Activated CD4-positive, alpha-beta T cell treated with anti-CD3 and anti-CD28 coated beads, Interleukin-2, amount 10 ng/mL, durations not matched to agents 24 days and 14 days (primary cell): ENCODE results near the gene MUC20. TPM values are rescaled to one million over a fixed set of nuclear protein-coding genes. Genes with fewer than 3 reads are reported as not detected.
"Not testable (repeated sequence)": the region's sequence is repeated elsewhere in the genome, so short reads cannot be mapped to it uniquely, and the experiment has no call there.

Experiments
- DNase-seq: peaks from one replicate; pipeline ENCODE4 v3.0.0; 2022
- H3K27ac Mint-ChIP-seq: one replicate; pipeline ENCODE4 v1.8.0; 2022; ENCODE audit warnings: mild to moderate bottlenecking, mixed read lengths
- H3K27me3 Mint-ChIP-seq: one replicate; pipeline ENCODE4 v1.8.0; 2022; ENCODE audit warnings: mixed read lengths
- H3K36me3 Mint-ChIP-seq: one replicate; pipeline ENCODE4 v1.8.0; 2022; ENCODE audit warnings: low read depth, mild to moderate bottlenecking, mixed read lengths
- H3K4me1 Mint-ChIP-seq: one replicate; pipeline ENCODE4 v1.8.0; 2021; ENCODE audit warnings: mixed read lengths
- H3K4me3 Mint-ChIP-seq: one replicate; pipeline ENCODE4 v1.8.0; 2022; ENCODE audit warnings: mild to moderate bottlenecking, moderate library complexity, mixed read lengths
- H3K9me3 Mint-ChIP-seq: one replicate; pipeline ENCODE4 v1.8.0; 2021; ENCODE audit warnings: mixed read lengths
- intact Hi-C: fragments of 100-400 bp; cut with micrococcal nuclease; formaldehyde crosslinking; loops from one replicate; pipeline ENCODE4 v1.15.1; 2023
- total RNA-seq: library from RNA; stranded (reverse); gene quantifications from 2 replicates; pipeline ENCODE4 v1.2.3, GENCODE V29; 2022

MUC20 gene
- total RNA-seq, 1 donor from 2014 or later: 2.9 TPM

DNA sequence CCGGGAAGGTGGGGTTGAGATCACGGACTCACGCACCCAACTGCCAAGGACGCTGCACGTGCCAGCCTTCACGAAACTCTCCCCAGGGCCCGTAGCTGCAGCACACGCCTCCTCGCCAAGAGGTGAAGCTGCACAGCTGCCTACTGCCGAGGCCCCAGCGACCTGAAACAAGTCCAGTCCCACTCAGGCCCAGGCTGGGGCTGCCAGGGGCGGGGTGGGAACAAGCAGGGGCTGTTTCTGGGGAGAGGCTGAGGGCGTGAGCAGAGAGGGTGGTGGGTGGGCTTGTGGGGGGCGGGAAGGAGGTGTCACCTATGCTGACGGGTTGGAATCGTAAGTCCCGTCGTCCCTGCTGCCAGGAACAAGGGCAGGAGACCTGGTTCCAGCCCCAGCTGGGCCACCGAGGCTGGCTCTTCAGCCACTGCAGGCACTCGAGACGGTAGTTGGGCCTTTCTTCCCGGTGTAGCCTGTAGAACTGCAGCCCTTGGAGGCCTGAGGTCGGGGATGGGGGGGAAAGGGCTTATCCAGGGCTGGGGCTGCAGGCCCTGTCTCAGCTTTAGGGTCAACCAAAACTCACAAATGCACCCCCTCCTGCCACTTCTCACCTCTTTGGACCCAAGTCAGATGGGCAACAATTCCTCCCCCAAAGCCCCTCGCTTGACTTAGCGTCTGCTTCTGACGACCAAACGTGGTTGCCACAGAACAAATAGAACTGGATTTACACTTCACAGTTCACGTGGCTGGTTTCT is 44.4 kb downstream of the MUC20 start:
- Mint-ChIP-seq H3K36me3 (no peaks in the 10 kb centered on the region), H3K9me3 (peaks cover 3% of the 10 kb centered on the region), H3K27ac (no peak overlapping the region), H3K27me3 (peaks cover 12% of the 10 kb centered on the region), H3K4me1 (no peaks in the 10 kb centered on the region), H3K4me3 (no peak overlapping the region)
- DNase-seq: no peak
- intact Hi-C loops: no loop called here

GRCh38 chr3:195766671-195767070 is 45.9 kb downstream of the MUC20 start:
- H3K4me1 Mint-ChIP-seq: no peaks in the 10 kb centered on the region
- H3K36me3 Mint-ChIP-seq: no peaks in the 10 kb centered on the region
- peaks cover 3% of the 10 kb centered on the region for H3K9me3 Mint-ChIP-seq
- H3K4me3 Mint-ChIP-seq: no peak overlapping the region
- DNase-seq: no peak
- intact Hi-C loops: no loop called here
- H3K27me3 Mint-ChIP-seq: peaks cover 4% of the 10 kb centered on the region
- no peak overlapping the region for H3K27ac Mint-ChIP-seq

GRCh38 chr3:195767792-195768191 is 47.0 kb downstream of the MUC20 start:
- intact Hi-C loops: no loop called here
- Mint-ChIP-seq H3K36me3 (no peaks in the 10 kb centered on the region), H3K4me1 (no peaks in the 10 kb centered on the region), H3K4me3 (no peak overlapping the region), H3K27ac (no peak overlapping the region), H3K9me3 (peaks cover 3% of the 10 kb centered on the region), H3K27me3 (peaks cover 4% of the 10 kb centered on the region)
- no peak for DNase-seq

DNA sequence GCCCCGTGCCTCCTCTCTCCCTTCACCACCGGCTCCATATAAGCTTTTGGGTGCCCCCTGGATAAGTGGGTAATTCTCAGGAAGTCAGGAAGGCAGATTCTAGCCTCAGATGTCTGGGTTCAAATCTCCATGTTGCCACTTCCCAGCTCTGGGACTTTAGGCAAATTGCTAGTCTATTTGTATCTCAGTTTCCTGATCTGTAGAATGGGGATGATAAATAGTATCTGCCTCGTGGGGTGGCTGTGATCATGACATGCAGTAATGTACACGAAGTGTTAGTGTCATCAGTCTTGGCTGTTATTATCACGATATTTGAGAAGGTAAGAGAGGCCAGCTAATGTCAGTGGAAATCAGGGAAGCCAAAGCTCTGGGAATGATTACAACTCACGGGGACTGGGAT is 47.6 kb downstream of the MUC20 start:
- Mint-ChIP-seq H3K36me3 (no peaks in the 10 kb centered on the region), H3K27me3 (peaks cover 2% of the 10 kb centered on the region), H3K4me3 (no peak overlapping the region), H3K27ac (no peak overlapping the region), H3K9me3 (peaks cover 3% of the 10 kb centered on the region), H3K4me1 (no peaks in the 10 kb centered on the region)
- no peak for DNase-seq
- intact Hi-C loops: no loop called here

- no peak overlapping the region for H3K4me3 Mint-ChIP-seq
- DNase-seq: no peak
- no peaks in the 10 kb centered on the region for H3K27me3 Mint-ChIP-seq
- no peaks in the 10 kb centered on the region for H3K36me3 Mint-ChIP-seq
- H3K4me1 Mint-ChIP-seq: no peaks in the 10 kb centered on the region
- peaks cover 3% of the 10 kb centered on the region for H3K9me3 Mint-ChIP-seq
- intact Hi-C loops: no loop called here
- no peak overlapping the region for H3K27ac Mint-ChIP-seq
Measured at GRCh38 chr3:195768831-195769303, 48.1 kb downstream of the MUC20 start.

DNA sequence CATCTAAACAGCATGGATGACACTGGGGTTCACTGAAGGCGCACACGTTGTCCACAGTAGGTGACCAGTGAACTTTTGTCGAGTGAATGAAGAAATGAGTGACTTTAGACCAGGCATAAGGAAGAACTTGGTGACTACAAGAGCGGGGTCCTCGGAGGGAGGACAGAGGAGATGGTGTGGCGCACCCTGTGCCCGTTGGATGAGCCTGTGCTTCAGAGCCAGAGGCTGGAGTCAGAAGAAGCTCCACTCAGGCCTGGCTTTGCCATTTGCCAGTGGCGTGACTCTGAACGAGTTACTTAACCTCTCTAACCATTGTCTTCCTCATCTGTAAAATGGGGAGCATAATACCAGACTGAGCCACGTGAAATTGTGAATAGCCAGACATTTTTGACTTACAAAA is 48.8 kb downstream of the MUC20 start:
- no peaks in the 10 kb centered on the region for H3K27me3 Mint-ChIP-seq
- no peak for DNase-seq
- no peaks in the 10 kb centered on the region for H3K4me1 Mint-ChIP-seq
- H3K9me3 Mint-ChIP-seq: peaks cover 3% of the 10 kb centered on the region
- intact Hi-C loops: no loop called here
- H3K4me3 Mint-ChIP-seq: no peak overlapping the region
- no peak overlapping the region for H3K27ac Mint-ChIP-seq
- no peaks in the 10 kb centered on the region for H3K36me3 Mint-ChIP-seq

- no peaks in the 10 kb centered on the region for H3K27me3 Mint-ChIP-seq
- H3K9me3 Mint-ChIP-seq: peaks cover 3% of the 10 kb centered on the region
- DNase-seq: no peak
- H3K36me3 Mint-ChIP-seq: no peaks in the 10 kb centered on the region
- H3K4me3 Mint-ChIP-seq: no peak overlapping the region
- H3K4me1 Mint-ChIP-seq: no peaks in the 10 kb centered on the region
- no peak overlapping the region for H3K27ac Mint-ChIP-seq
- intact Hi-C loops: no loop called here
Measured at GRCh38 chr3:195770081-195770840, 49.5 kb downstream of the MUC20 start.

- intact Hi-C loops, H3K4me1 Mint-ChIP-seq, H3K9me3 Mint-ChIP-seq, DNase-seq, H3K4me3 Mint-ChIP-seq, H3K27me3 Mint-ChIP-seq, H3K36me3 Mint-ChIP-seq: not testable (repeated sequence)
- H3K27ac Mint-ChIP-seq: peak overlapping the region; percentile 43
Measured at GRCh38 chr3:195770841-195771645, 50.3 kb downstream of the MUC20 start.

DNA sequence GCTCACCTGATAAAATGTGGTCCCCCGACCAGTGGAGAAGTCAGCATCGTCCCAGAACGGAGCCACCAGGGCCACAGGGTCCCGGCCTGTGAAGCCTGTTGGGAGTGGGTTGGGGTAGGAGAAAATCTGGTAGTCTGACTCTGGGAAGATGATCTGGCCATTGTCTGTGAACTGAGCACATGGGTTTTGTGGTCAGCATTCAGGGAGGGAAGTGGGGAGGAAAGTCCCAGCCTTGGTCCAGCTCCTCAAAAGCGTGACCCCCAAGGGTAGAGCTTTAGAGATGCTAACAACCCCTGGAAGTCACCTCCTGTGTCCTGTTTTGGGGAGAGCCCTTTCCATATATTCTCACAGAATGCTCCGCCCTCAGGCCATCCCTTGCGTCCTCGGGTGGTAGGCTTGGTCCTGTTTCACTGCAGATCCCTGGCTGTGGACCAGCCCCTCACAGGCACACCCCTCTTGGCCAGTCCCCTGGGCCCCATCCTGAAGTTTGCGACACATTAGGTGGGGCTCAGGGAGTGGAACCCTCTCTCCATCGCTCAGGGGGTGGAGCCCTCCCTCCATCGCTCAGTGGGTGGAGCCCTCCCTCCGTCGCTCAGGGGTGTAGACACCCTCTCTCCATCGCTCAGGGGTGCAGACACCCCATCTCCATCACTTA is 51.0 kb downstream of the MUC20 start:
- no peak overlapping the region for H3K27ac Mint-ChIP-seq
- no peaks in the 10 kb centered on the region for H3K36me3 Mint-ChIP-seq
- no peak overlapping the region for H3K4me3 Mint-ChIP-seq
- H3K4me1 Mint-ChIP-seq: no peaks in the 10 kb centered on the region
- no peak for DNase-seq
- intact Hi-C loops: no loop called here
- peaks cover 3% of the 10 kb centered on the region for H3K9me3 Mint-ChIP-seq
- H3K27me3 Mint-ChIP-seq: no peaks in the 10 kb centered on the region

DNA sequence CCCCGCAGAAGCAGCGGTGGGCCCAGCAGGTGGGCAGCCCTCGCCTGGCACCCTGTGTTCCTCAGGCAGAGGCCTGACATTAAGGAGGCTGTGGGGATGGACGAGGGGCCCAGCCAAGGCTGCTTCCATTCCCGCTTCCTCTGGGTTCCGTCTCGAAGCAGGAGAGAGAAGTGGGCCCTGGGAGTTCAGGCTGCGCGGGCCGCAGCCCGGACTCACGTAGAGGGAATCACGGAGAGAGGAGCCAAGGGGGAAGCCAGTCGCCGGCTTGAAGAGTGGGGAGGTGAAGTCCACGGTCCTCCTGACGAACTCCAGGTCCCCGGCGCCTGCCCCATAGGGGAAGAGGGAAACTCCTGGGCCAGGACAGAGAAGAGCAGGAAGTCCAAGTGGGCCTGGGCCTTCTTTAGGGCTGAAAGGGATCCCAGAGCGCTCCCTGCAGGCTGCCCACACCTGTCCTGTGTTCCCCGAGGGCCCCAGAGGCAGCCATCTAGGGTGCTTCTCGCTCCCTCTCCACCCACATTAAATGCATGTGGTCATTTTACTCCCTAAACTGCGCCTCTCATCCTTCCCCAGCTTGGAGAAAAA is 53.3 kb downstream of the MUC20 start:
- no peak overlapping the region for H3K27ac Mint-ChIP-seq
- intact Hi-C loops: no loop called here
- no peaks in the 10 kb centered on the region for H3K27me3 Mint-ChIP-seq
- peaks cover 6% of the 10 kb centered on the region for H3K36me3 Mint-ChIP-seq
- peaks cover 8% of the 10 kb centered on the region for H3K9me3 Mint-ChIP-seq
- H3K4me3 Mint-ChIP-seq: no peak overlapping the region
- H3K4me1 Mint-ChIP-seq: peaks cover 3% of the 10 kb centered on the region
- DNase-seq: no peak

DNA sequence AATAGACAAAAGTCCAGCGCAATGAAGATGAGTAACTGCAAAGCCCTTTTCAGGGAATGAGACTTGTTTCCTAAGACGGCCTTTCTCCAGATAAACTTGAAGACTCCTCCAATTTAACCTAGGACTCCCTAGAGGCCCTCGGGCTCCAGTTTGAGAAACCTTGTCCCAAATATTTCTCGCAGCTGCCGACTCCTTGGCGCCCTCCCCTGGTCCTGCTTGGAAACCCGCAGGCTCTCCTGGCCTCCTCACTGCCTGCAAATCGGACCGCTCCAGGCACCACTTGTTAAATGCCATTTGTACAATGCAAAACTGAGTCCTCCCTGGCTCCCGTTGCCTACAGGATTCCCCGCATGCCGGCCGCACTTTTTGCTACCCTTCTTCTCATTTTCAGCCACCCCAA is 54.1 kb downstream of the MUC20 start:
- Mint-ChIP-seq H3K9me3 (peaks cover 16% of the 10 kb centered on the region), H3K36me3 (peaks cover 13% of the 10 kb centered on the region), H3K4me3 (no peak overlapping the region), H3K27me3 (no peaks in the 10 kb centered on the region), H3K27ac (no peak overlapping the region), H3K4me1 (peaks cover 11% of the 10 kb centered on the region)
- peak; percentile 68 for DNase-seq
- intact Hi-C loops: no loop called here

GRCh38 chr3:195777975-195778374 is 57.2 kb downstream of the MUC20 start:
- no peak for DNase-seq
- peaks cover 37% of the 10 kb centered on the region for H3K9me3 Mint-ChIP-seq
- H3K4me3 Mint-ChIP-seq: no peak overlapping the region
- no peaks in the 10 kb centered on the region for H3K27me3 Mint-ChIP-seq
- H3K27ac Mint-ChIP-seq: no peak overlapping the region
- peaks cover 29% of the 10 kb centered on the region for H3K4me1 Mint-ChIP-seq
- H3K36me3 Mint-ChIP-seq: peaks cover 32% of the 10 kb centered on the region
- intact Hi-C loops: no loop called here

GRCh38 chr3:195781236-195781635 is 60.5 kb downstream of the MUC20 start:
- Mint-ChIP-seq H3K27ac (peak overlapping the region; percentile 76), H3K36me3 (peaks cover 59% of the 10 kb centered on the region), H3K9me3 (peaks cover 63% of the 10 kb centered on the region), H3K4me1 (peaks cover 49% of the 10 kb centered on the region)
- intact Hi-C loops, H3K27me3 Mint-ChIP-seq, DNase-seq, H3K4me3 Mint-ChIP-seq: not testable (repeated sequence)
